ENCODE data around the gene SUDS3.
"Not testable (repeated sequence)": the region's sequence is repeated elsewhere in the genome, so short reads cannot be mapped to it uniquely, and the experiment has no call there.

SUDS3 gene

DNA sequence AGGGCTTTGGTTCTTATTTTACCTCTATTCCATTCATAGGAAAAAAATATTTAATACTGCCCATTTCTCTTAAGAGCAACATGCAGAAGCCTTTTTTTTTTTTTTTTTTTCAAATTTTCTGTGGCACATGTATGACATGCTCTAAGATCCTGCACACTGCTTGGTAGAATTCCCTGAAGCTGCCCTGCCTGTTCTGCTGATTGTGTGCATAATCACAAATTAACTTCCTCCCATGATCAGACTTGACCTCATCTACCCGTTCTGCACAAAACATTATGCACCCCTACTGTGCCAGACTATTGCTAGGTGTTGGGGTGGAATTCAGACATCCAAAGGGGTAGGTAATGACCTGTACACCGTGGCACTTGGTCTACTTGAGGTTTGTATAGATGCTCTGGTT is 22.2 kb downstream of the SUDS3 start:
- no peak for DNase-seq

DNA sequence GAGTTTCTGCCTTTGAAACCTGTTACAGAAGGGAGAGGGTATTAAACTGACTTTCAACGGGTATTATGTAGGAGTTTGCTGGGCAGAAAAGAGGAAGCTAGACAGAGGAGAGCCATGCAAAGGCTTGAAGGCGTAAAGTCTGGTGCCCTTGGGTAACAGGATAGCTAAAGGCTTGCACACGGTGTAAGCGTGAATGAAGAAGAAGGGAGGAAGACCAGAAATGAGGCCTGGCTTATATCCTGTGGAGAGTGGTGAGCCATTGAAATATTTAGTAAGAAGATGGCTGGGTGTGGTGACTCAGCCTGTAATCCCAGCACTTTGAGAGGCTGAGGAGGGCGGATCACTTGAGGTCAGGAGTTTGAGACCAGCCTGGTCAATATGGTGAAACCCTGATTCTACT is 22.6 kb downstream of the SUDS3 start:
- peak; percentile 23 for DNase-seq

DNA sequence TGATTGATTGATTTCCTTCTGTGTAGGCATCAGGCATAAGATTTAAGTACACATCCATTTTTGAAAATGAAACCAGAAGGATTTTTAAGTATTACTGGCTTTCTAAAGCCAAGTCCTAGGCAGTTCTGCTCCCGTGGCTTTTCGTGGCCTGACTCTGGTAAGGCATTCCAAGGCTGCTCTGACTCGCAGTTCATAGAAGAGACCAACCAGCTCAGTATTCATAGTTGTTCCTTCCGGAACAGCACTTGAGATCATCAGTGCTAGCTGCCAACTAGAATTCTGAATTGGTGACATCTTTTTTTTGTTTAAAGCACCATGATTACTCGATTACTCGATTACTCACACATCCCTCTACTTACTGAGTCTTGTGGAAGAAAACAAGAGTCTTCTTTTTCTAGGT is 25.9 kb downstream of the SUDS3 start:
- DNase-seq: peak; percentile 74

DNA sequence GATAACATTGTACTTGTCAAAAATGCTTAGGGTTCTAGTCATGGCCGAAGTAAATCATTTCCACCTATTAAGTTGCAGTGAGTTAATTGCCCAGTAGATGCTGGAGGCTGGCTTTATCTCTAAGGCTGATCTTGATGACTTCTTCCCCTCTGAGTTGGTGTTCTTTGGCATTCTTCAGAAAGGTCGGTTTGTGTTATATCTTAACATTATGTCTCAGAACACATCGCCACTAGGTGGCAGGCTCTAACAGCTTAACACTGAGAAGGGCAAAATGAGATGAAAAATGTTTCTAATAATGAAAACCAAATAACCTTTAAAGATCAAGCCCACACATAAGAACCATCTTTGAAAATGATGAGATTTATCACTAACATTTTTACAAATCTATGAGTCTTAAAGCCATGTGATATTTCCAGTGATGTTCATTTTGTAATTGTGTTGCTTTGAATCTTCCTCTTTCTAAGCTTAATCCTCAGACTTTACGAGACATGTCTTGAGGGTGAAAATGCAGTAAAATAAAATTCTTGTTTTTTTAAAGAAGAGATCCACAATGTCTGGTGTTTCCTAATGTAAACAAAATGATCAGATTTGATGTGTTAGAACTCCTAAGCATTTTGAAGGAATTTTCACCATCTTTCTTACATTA is 28.6 kb downstream of the SUDS3 start:
- peak; percentile 71 for DNase-seq

DNA sequence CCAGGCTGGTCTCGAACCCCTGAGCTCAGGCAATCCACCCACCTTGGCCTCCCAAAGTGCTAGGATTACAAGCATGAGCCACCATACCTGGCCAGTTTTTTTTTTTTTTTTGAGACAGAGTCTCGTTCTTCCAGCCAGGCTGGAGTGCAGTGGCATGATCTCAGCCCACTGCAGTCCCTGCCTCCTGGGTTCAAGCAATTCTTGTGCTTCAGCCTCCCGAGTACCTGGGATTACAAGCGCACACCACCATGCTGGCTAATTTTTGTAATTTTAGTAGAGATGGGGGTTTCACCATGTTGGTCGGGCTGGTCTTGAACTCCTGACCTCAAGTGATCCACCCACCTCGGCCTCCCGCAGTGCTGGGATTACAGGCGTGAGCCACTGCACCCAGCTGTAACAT is 31.9 kb downstream of the SUDS3 start:
- not testable (repeated sequence) for DNase-seq

DNA sequence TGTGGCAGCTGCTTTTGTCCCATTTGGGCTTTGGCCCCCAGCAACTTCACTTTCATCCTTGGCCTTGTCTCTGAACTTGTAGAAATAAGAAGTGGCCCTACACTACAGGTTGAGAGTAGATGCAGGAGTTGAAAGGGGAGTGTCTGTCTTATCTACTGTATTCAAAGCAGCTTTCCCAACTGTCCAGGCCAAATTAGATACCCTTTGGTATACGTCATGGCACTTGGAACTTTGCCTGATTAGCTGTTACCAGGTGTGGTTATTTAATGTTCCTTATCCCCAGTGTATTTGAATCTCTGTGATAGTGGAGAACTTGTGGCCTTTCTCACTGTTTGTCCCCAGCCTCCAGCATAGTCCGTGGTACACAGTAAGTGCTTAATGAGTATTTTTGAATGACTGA is 33.5 kb downstream of the SUDS3 start:
- no peak for DNase-seq

DNA sequence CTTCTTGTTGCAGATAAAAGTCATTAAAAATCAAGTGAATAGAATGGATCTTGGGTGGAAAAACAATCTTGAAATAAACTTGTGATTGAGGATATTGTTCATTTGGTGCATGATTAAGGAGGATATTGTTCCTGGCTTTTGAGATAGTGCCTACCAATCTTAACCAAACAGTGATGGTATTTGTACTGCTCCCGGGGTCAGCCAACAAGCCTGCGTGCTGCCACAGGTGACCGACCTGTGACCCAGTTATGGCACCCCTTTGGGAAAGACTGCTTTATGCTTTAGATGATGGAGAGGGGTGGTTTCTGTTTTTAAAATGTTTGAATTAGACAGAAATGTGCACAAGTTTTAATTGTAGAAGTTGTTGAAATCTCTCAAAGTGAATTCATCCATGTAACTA is 41.6 kb downstream of the SUDS3 start:
- DNase-seq: no peak

DNA sequence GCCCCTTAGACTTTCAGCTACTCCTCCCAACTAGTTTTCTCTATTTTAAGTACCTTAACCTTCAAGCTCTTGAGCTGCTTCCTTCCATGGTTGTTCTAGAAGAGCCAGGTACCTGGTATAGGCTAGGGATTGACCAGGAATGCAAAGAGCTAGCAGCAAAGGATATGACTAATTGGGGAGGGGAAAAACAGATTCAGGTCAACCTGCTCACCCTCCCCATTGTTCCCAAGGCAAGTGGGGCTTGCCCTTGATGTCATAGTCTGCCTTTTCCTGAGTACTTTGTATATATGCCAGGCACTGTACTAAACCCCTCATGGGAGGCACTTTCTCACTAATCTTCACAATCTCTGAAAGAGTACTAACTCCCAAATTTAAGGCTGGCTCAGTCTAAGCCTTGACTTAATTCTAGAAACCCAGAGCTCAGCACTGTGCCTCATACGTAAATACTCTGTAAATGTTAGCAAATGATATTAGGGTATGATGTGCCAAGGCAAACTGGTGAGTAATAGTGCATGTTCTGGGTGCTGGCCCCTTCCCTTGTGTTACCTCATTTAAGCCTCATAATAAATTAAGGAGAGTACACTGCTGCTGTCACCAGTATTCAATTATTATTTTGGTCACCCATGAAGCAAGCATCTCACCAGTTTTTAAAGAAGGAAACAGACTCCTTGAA is 42.2 kb downstream of the SUDS3 start:
- no peak for DNase-seq

DNA sequence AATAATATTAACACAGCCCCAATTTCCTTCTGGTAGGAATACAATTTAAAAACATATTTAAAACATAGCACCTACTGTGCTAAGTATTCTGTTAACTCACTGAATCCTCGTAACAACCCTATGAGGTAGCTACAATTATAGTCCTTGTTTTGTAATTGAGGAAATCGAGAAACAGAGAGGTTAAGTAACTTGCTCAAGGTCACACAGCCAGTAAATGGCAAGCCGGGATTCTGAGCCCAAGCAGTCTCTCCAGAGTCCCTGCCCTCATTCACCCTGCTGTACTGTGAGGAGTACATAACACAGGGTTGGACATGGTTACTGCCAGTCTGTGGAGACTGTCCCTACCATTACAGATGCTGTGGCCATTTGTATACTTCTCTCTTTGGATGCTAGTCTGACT is 44.3 kb downstream of the SUDS3 start:
- DNase-seq: no peak

DNA sequence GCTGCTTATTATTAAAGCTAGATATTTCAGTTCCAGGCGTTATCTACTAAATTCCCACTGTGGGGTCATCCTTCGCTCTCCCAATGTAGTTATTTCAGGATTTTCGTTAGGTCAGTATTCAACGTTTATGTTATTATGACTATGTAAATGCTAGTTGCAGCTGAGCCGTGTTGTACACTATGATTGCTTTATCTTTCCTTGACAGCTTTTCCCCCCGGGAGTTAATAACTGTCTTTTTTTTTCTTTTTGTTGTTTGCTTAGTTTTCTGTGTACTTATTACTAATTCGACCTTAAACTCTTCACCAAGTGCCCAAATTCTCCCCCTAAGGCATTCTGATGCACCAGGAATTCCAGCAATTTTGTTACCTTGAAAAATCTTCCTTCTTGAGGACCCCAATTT is 48.5 kb downstream of the SUDS3 start:
- no peak for DNase-seq

DNA sequence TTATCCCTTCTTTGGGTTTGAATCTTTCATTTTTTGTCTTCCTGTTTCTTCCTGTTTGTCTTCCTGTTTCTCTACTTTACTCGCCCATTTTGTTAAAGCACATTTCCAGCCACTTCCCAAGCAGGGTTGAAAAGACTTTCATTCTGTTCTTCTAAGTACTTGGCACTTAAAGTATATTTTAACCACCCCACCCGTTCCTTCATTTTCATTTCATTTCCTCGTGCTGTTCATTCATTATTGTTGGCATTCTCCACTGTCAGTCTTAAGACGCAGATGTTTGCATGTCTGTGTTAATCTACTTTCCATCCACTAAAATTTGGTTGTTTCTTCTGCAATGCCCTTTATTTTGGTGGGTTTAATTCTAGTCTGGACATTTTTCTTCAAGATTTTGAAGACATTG is 49.0 kb downstream of the SUDS3 start:
- DNase-seq: no peak

DNA sequence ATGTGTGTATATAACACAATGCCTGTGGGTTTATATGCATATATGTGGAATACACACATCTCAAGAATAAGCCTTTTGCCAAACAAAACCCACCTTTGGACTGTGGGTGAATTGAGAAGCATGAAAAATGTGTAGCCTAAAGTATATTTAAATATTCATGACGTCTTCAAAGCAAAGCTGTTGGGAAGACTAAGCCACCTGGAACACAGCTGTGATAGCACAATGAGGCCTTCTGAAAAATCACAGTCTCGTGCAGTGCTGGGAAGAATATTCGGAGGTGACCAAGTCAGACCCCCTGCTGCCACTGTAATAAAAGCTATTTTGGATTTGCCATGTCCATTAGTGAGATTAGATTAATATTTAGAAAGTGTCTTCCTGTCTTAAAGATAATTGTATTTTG is 51.5 kb downstream of the SUDS3 start:
- DNase-seq: no peak

DNA sequence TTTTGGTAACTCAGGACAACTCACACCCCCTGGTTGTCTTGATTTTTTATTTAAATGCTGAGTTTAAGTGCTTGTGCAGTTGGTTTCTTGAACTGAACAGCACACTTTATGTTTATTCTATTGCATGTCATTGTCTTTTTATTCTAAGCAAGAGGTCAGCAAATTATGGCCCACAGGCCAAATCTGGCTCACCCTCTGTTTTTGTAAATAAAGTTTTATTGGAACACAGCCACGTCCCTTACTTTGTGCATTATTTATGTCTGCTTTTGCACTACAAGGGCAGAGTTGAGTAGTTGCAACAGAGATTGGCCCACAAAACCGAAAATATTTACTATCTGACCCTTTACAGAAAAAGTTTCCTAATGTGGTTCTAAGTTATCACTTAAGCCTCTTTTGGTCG is 52.3 kb downstream of the SUDS3 start:
- no peak for DNase-seq

DNA sequence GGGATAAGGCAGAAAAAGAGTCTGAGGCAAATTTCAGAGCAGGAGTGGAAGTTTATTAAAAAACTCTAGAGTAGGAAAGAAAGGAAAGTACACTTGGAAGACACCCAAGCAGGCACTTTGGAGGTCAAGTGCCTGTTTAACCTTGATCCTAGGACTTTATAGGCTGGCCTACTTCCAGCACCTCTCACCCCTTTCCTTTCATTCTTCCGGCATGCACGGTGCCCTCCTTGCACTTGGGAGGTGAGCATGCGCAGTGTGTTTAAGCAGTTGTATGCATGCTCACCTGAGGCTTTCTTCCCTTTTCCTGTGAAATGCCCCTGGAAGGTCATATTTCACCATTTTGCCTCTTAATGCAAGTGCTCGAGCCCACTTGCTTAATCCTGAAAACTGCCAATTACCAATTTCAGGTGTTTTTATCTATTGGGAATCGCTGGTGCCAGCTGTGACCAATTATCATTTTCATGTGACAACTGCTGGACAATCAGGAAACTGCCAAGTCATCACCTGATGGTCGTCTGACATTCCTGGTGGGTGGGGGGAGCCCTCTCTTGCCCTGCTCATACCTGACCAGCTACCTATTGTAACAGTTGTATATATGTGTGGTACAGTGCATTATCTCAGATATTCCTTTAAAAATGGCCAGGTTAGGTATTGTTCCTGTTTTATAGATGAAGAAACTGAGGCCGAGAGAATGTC is 53.5 kb downstream of the SUDS3 start:
- no peak for DNase-seq

DNA sequence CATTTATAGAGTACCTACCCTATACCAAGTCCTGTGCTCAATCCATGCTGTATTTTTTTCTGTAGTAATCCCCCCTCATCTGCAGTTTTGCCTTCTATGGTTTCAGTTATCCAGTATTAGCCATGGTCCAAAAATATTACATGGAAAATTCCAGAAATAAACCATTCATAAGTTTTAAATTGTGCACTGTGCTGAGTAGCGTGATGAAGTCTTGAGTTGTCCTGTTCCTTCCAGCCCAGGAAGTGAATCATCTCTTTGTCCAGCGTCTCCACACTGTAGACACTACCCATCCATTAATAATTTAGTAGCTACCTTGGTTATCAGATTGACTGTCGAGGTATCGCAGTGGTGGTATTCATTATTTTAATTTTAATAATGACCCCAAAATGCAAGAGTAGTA is 54.2 kb downstream of the SUDS3 start:
- peak; percentile 31 for DNase-seq

DNA sequence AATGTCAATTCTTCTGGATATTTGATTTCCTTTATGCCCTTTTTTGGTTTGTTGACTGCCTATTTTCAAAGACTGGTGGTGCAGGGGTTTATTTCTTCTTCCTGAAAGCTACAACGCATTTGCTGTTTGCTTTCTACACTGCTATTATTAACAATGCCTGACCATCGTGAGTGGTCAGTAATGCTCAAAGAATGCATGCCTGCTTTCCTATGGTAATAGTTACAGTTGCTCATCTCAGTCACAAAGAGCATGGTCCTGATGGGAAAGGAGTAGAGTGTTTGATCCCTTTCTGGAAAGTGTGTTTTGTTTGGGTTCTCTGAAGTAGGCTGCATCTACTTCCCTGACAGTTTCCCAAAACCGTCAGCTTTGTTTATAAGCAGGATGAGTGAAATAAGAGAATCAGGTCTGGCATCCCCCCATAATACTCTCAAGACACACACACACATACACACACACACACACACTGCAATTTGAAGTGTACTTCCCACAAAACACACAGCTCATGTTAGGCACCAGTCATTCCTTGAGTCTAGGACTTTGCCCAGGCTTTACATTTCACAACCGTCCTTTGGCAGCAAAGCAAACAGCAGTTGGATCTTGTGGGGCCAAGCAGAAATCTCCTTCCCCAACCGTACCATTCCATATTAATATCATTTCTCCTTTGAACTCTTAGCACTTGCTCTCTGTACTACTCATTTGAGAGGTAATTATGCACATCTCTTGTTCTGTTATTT is 56.6 kb downstream of the SUDS3 start:
- peak; percentile 64 for DNase-seq

DNA sequence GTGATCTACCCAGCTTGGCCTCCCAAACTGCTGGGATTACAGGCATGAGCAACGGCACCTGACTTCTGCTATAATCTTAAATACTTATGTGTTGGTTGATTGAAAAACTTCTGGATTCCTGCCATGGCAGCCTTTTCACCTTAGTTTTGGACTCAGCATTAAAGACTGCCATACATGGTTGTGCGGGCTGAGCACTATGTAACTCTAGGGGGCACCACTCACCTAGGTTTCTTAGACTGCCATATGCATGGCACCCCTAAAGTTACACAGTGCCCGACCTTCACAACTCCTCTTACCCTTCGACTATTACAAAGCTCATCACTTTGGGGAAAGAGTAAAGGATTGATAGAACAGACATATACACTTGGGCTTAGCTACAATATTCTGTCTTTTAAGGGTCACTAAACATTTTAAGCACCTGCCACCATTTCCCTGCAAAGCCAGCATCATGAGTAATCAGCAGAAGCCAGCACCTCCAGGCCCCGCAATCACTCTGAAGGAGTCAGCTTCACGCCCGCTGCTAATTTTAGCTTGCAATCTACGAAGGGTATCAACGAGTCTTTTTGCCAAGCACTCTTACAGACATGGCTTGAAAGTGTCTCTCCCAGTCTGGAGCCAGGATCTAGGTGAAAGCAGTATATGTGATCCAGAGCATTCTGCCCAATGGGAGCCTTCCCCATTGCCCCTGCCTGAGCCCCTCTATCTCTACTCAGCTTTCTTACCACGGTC is 59.8 kb downstream of the SUDS3 start:
- DNase-seq: peak; percentile 53

DNA sequence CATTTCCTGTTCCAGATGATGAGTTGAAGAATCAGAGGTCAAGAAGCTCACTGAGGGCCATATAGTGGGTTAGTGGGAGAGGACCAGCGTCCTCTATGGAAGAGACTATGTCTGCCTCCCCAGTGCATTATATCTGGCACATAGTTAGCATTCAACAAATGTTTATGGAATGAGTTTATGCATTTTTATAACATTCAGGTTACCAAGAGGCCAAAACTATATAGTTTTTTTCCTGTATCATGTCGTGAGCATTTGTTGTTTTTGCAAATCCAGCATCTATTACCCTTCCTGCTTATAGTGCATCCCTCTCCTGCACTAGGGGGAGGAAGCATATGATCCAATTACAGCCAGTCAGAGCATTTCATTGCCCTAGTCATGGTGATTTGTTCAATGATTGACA is 60.6 kb downstream of the SUDS3 start:
- peak; percentile 93 for DNase-seq

DNA sequence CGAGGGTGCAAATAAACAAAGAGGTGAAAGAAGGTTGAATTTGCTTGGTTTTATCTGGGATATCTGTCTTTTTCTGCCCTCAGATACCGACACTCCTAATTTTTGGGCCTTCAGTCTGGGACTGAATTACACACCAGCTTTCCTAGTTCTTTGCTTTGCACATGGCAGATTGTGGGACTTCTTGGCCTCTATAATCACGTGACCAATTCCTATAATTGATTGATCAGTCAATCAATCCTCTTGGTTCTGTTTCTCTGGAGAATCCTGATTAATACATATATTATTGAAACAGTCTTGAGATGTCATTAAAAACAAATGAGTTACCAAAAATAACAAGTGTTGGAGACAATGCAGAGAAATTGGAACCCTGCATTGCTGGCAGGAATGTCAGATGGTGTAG is 62.7 kb downstream of the SUDS3 start:
- DNase-seq: no peak

DNA sequence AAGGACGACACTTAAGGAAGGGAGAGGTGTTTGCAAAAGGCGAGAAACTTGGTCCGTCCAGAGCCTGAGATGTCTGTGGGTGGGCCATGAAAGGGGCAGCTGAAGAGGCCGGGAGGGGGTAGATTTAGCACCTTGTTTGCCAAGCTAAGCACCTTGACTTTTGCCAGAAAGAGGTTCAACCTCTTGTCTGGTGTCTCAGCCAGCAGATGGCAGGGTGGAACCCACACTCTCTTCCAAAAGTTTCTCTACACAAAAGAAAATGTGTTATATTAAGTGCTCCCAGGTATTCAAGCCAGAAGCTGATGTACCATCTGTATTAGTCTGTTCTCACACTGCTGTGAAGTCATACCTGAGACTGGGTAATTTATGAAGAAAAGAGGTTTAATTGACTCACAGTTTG is 69.9 kb downstream of the SUDS3 start:
- DNase-seq: no peak

DNA sequence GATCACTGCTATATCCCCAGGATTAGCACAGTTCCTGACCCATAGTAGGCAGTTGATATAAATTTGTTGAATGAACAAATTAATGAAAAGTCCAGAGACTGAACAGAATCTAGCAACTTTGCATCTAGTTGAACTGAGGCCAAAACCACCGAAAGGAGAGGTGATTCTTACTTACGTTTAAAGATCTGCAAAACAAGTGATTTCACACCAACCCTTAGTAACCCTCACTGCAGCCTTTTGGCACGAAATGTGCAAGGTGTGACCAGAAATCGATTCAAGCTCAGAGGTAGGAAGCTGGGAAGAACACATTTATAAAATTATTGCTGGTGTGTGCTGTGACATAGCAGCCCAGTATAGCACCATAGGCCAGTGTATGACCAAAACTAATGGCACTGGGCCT is 70.8 kb downstream of the SUDS3 start:
- no peak for DNase-seq

DNA sequence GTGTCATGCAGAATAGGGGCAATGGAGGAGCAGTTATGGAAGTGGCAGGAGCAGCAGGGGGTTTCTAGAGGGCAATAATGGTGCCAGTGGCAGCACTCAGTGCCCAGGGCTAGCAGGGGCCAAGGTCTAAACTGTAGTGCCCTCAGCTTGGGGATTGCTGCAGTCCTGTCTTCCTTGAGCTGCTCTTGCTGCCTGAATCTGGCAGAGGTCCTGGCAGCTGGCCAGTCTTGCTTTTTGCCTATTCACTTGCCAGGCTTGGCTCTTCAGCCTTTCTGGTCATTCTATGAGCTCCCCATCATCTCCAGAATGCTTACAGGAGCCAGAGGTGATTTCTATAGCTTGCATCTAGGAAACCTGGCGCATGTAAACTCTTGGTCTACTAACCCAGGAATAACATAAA is 72.0 kb downstream of the SUDS3 start:
- no peak for DNase-seq

DNA sequence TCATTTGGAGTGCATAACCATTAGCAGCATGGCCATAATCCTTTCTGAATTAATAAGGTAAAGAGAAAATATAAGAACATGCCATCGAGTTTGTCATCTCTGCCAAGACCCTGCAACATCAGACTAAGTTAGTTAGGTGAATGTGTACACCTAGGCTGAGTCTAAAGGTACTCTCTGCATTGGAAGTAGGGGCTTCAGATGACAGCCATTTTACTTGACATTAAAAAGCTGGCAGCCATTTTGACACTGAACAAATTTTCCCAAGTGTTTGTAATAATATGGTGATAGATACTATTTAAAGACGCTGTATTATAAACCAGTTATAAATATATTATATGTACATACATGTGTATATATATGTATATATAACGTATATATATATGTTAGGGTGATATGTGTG is 79.0 kb downstream of the SUDS3 start:
- no peak for DNase-seq

All from EL (cell line).